ENCODE data around the gene KNCN. TPM values are rescaled to one million over a fixed set of nuclear protein-coding genes. Genes with fewer than 3 reads are reported as not detected.

The KNCN gene
- total and polyA plus RNA-seq, 10 of the 15 experiments (the other 5 are each of a cell fraction or from before 2014, with no cell fraction given) = not detected

- in situ Hi-C loops (cut with MboI) (loop anchor here (5.0 kb wide), 2 partner anchors 50 to 80 kb away; no protein-coding TSS in a partner anchor), intact Hi-C loops (cut with micrococcal nuclease; ENCODE audit: unreplicated experiment) (loop anchor here (1.0 kb wide), 3 partner anchors 50 to 121 kb away; no protein-coding TSS in a partner anchor)
- no peaks in the 10 kb centered on the region for H3K36me3 ChIP-seq (ENCODE audit: control insufficient read depth in 2 of 2, insufficient read depth in 2 of 2, low read length in 1 of 2)
- no peak overlapping the region for H3K27ac ChIP-seq (ENCODE audit: control insufficient read depth, insufficient read depth)
- no peak overlapping the region for H3K4me2 ChIP-seq (ENCODE audit: control insufficient read depth, insufficient read depth)
- BruUV-seq (replicated peaks) = no TSS peak
- peak; percentile 89 for ATAC-seq
- SMC1A ChIA-PET (ENCODE audit: uncharacterized antibody, unreplicated experiment) = interaction anchor here (0.9 to 4.2 kb wide), 7 partner anchors 12 to 192 kb away, joined by 3 to 18 read pairs (median 6); no protein-coding TSS in a partner anchor
- H3K79me2 ChIP-seq (ENCODE audit: control insufficient read depth, insufficient read depth, low read length) = no peaks in the 10 kb centered on the region
- H3K9ac ChIP-seq (ENCODE audit: control insufficient read depth, insufficient read depth, low read length) = no peak overlapping the region
- no peak for DNase-seq (ENCODE audit: low read depth, low spot score)
- CTCF ChIA-PET = interaction anchor here (0.6 to 6.9 kb wide), 20 partner anchors 9 to 194 kb away, joined by 3 to 93 read pairs (median 6); partner anchors contain the start of gene KNCN
- H4K20me1 ChIP-seq (ENCODE audit: control insufficient read depth, insufficient read depth) = no peaks in the 10 kb centered on the region
- WGBS (ENCODE audit: insufficient coverage, insufficient replicate concordance, low lambda C conversion rate, missing lambda C conversion rate) = 9% methylated on average over 3 of the region's 3 CpGs
- H3K4me1 ChIP-seq (ENCODE audit: control insufficient read depth, insufficient read depth, low read length) = peaks cover 3% of the 10 kb centered on the region
- RAD21 ChIA-PET (ENCODE audit: unreplicated experiment) = interaction anchor here (1.0 to 5.3 kb wide), 6 partner anchors 40 to 194 kb away, joined by 3 to 29 read pairs (median 12); no protein-coding TSS in a partner anchor
- peak; percentile 78 for FAIRE-seq
- H3K9me3 ChIP-seq (replicated peaks; ENCODE audit: control insufficient read depth, insufficient read depth, low read length) = no peaks in the 10 kb centered on the region
- peaks cover 2 to 3% of the 10 kb centered on the region in 2 experiments; a peak in 2 of 4 replicates for H3K27me3 ChIP-seq (replicated peaks in 1 of 2; ENCODE audit: control insufficient read depth in 2 of 2, insufficient read depth in 2 of 2, low read length in 1 of 2)
- no peak overlapping the region for H3K4me3 ChIP-seq
- no peak overlapping the region for H2AFZ ChIP-seq (ENCODE audit: control insufficient read depth, low read depth, low read length)
- POLR2A ChIA-PET = no interaction called here
- TF ChIP-seq NFXL1 (IDR thresholded peaks at IDR 0.05; ENCODE audit: borderline replicate concordance) = no peak
- TF ChIP-seq RAD21 (IDR thresholded peaks at IDR 0.05; ENCODE audit: insufficient read depth, low read depth, low read length) = peak; percentile 93
- TF ChIP-seq ETV6 (conservative IDR thresholded peaks at IDR 0.05 in 1 of 2, IDR thresholded peaks at IDR 0.05 in 1 of 2; ENCODE audit: borderline replicate concordance in 1 of 2, low read depth in 1 of 2) = no peak
- 0 out of 2 replicates have a peak, but pooled peaks have one; percentile 25 for TF ChIP-seq IRF4 (IDR thresholded peaks at IDR 0.05; ENCODE audit: low read depth, low read length)
- TF ChIP-seq E2F4 (IDR thresholded peaks at IDR 0.05; ENCODE audit: low read depth, low read length) = no peak
- TF ChIP-seq CEBPB (IDR thresholded peaks at IDR 0.05; ENCODE audit: borderline replicate concordance in 1 of 2, low read depth in 2 of 2, low read length in 2 of 2) = no peak
- no peak for TF ChIP-seq ZBTB4 (CRISPR knock-in tag; IDR thresholded peaks at IDR 0.05)
- TF ChIP-seq ZBTB11 (CRISPR knock-in tag; IDR thresholded peaks at IDR 0.05) = no peak
- TF ChIP-seq CBX3 (IDR thresholded peaks at IDR 0.05; ENCODE audit: borderline replicate concordance, low read depth) = no peak
- TF ChIP-seq PKNOX1 (IDR thresholded peaks at IDR 0.05) = no peak
- TF ChIP-seq MAX (IDR thresholded peaks at IDR 0.05; ENCODE audit: low read depth, low read length) = no peak
- TF ChIP-seq FOXM1 (IDR thresholded peaks at IDR 0.05; ENCODE audit: low read depth, low read length) = no peak
These were observed 23.8 kb downstream of the KNCN start for GRCh38 chr1:46527474-46528296.
